ENCODE results near the gene DCAF4L1. TPM values are rescaled to one million over a fixed set of nuclear protein-coding genes. Genes with fewer than 3 reads are reported as not detected.

The DCAF4L1 gene
- polyA plus RNA-seq, 3 donors = 0.32 TPM; not detected in 2

DNA sequence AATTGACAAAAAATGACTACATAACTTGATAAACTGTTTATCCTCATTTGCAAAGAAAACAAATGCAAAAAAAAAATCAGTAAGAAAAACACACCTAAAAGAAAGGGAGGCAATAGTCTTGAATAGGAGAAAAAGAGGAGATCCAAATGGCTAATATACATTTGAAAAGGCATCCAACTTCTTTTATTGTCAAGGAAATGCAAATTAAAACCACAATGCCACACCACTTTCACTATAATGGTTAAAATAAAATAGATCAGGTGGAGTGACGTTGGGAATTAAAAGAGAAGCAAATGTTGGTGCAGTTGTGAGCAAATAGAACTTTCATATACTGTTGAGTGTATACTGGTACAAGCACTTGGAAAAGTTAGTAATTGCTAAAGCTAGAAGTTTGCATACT lies 3.6 kb downstream of the DCAF4L1 start:
- Mint-ChIP-seq H3K9me3 (peaks cover 0 to 7% (median 2%) of the 10 kb centered on the region in 7 donors), H3K27ac (no peak overlapping the region), H3K36me3 (no peaks in the 10 kb centered on the region), H3K4me1 (peaks cover 6% of the 10 kb centered on the region), H3K27me3 (ENCODE audit: low read depth in 3 of 3) (peaks cover 0 to 1% (median 0%) of the 10 kb centered on the region in 3 donors), H3K4me3 (no peak overlapping the region)
- no peak overlapping the region for H3K9ac ChIP-seq (ENCODE audit: insufficient read depth, low read length, poor library complexity, severe bottlenecking)
- peaks cover 4 to 7% of the 10 kb centered on the region in 2 donors for H3K9me3 ChIP-seq (replicated peaks in 1 of 2; ENCODE audit: control insufficient read depth in 1 of 2, insufficient read depth in 1 of 2, low read length in 2 of 2)
- H3K79me2 ChIP-seq (ENCODE audit: insufficient read depth, low read length) = no peaks in the 10 kb centered on the region
- H3K4me2 ChIP-seq (replicated peaks; ENCODE audit: extremely low read depth, low read length, poor library complexity, severe bottlenecking) = no peak overlapping the region
- H2AFZ ChIP-seq (ENCODE audit: insufficient read depth, low read depth, low read length, poor library complexity, severe bottlenecking) = no peak overlapping the region
- no CpG with 5 or more reads among the region's 1 CpG for WGBS (ENCODE audit: insufficient coverage)
- TF ChIP-seq, protein P1, sequence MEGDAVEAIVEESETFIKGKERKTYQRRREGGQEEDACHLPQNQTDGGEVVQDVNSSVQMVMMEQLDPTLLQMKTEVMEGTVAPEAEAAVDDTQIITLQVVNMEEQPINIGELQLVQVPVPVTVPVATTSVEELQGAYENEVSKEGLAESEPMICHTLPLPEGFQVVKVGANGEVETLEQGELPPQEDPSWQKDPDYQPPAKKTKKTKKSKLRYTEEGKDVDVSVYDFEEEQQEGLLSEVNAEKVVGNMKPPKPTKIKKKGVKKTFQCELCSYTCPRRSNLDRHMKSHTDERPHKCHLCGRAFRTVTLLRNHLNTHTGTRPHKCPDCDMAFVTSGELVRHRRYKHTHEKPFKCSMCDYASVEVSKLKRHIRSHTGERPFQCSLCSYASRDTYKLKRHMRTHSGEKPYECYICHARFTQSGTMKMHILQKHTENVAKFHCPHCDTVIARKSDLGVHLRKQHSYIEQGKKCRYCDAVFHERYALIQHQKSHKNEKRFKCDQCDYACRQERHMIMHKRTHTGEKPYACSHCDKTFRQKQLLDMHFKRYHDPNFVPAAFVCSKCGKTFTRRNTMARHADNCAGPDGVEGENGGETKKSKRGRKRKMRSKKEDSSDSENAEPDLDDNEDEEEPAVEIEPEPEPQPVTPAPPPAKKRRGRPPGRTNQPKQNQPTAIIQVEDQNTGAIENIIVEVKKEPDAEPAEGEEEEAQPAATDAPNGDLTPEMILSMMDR (IDR thresholded peaks at IDR 0.05) = no peak
- no peak overlapping the region for H3K4me3 ChIP-seq (replicated peaks in 1 of 3; ENCODE audit: low read depth in 2 of 3, low read length in 3 of 3)
- peaks cover 6% of the 10 kb centered on the region in 2 donors for H3K4me1 ChIP-seq (ENCODE audit: control insufficient read depth in 1 of 2, insufficient read depth in 2 of 2, low read length in 2 of 2)
- H3K36me3 ChIP-seq (replicated peaks in 1 of 2; ENCODE audit: control insufficient read depth in 1 of 2, insufficient read depth in 2 of 2, low read length in 2 of 2) = no peaks in the 10 kb centered on the region
- no peak for DNase-seq
- H4K20me1 ChIP-seq (ENCODE audit: insufficient read depth, low read length) = no peaks in the 10 kb centered on the region
- H3K27ac ChIP-seq (ENCODE audit: low read depth in 1 of 2, low read length in 2 of 2) = no peak overlapping the region
- no peaks in the 10 kb centered on the region for H3K27me3 ChIP-seq (ENCODE audit: control insufficient read depth in 2 of 2, insufficient read depth in 2 of 2, low read length in 2 of 2)
- intact Hi-C loops (cut with micrococcal nuclease) = no loop called here

DNA sequence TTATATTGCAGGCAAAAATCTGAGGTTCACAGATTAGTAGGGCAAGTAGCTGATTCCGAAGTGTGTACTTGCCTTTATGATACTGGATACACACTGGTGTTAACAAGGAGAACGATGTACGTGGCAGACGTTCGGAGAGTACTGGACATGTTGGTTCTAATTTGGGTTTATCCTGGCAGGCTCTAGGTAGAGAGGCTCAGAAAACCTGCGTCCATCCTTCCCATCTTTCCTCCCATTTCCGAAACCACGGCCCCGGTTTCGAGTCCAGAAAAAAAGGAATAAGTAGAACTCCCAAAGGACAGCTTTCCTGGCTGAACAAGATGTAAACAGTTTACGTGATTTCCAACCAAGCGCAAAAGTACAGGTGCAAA lies 8.4 kb downstream of the DCAF4L1 start:
- TF ChIP-seq, protein P1 (IDR thresholded peaks at IDR 0.05) = no peak
- peak overlapping the region in 1 of 2 donors; percentile 90 for H3K27ac ChIP-seq (ENCODE audit: low read depth in 1 of 2, low read length in 2 of 2)

More for the DNA sequence above, 8.4 kb downstream of the DCAF4L1 start:
- DNase-seq = no peak
- H3K4me1 Mint-ChIP-seq = peaks cover 22% of the 10 kb centered on the region
- H3K4me3 Mint-ChIP-seq = peak overlapping the region; percentile 82 to 94
- intact Hi-C loops (cut with micrococcal nuclease) = loop anchor here (5.0 to 10.0 kb wide), 2 partner anchors 53 to 55 kb away; partner anchors contain the start of gene TMEM33 (in 2 of the 2)
- H3K27me3 Mint-ChIP-seq (ENCODE audit: low read depth in 3 of 3) = no peaks in the 10 kb centered on the region
- Histone ChIP-seq H2AFZ (ENCODE audit: insufficient read depth, low read depth, low read length, poor library complexity, severe bottlenecking) (peak overlapping the region; percentile 95), H4K20me1 (ENCODE audit: insufficient read depth, low read length) (no peaks in the 10 kb centered on the region), H3K4me3 (replicated peaks in 1 of 3; ENCODE audit: low read depth in 2 of 3, low read length in 3 of 3) (peak overlapping the region; percentile 58 to 93 (median 85)), H3K9me3 (replicated peaks in 1 of 2; ENCODE audit: control insufficient read depth in 1 of 2, insufficient read depth in 1 of 2, low read length in 2 of 2) (no peaks in the 10 kb centered on the region), H3K27me3 (ENCODE audit: control insufficient read depth in 2 of 2, insufficient read depth in 2 of 2, low read length in 2 of 2) (no peaks in the 10 kb centered on the region), H3K4me2 (replicated peaks; ENCODE audit: extremely low read depth, low read length, poor library complexity, severe bottlenecking) (peak overlapping the region; percentile 84), H3K9ac (ENCODE audit: insufficient read depth, low read length, poor library complexity, severe bottlenecking) (peak overlapping the region; percentile 87), H3K36me3 (replicated peaks in 1 of 2; ENCODE audit: control insufficient read depth in 1 of 2, insufficient read depth in 2 of 2, low read length in 2 of 2) (no peaks in the 10 kb centered on the region), H3K4me1 (ENCODE audit: control insufficient read depth in 1 of 2, insufficient read depth in 2 of 2, low read length in 2 of 2) (peaks cover 16 to 17% of the 10 kb centered on the region in 2 donors), H3K79me2 (ENCODE audit: insufficient read depth, low read length) (peaks cover 28% of the 10 kb centered on the region)
- H3K9me3 Mint-ChIP-seq = no peaks in the 10 kb centered on the region
- peak overlapping the region; percentile 90 to 99 (median 94) for H3K27ac Mint-ChIP-seq
- 1% methylated on average over 10 of the region's 12 CpGs for WGBS (ENCODE audit: insufficient coverage)
- H3K36me3 Mint-ChIP-seq = no peaks in the 10 kb centered on the region
